SK-N-SH (cell line): ENCODE data around the gene C12orf75. TPM values are rescaled to one million over a fixed set of nuclear protein-coding genes. Genes with fewer than 3 reads are reported as not detected.

Experiments used
- CTCF ChIA-PET: fragments of 300-600, 350-600 bp; formaldehyde crosslinking; extraction: SDS; loops from one replicate; lab custom pipeline; 2021; lab: Yijun Ruan, JAX
- POLR2A ChIA-PET: fragments of 350-600 bp; sonication (Branson Sonifier 250); formaldehyde crosslinking; extraction: SDS; loops from one replicate; lab custom pipeline; 2020; ENCODE audit warnings: antibody characterized with exemption, inconsistent platforms; lab: Yijun Ruan, JAX
- DNase-seq: peaks from one replicate; pipeline ENCODE4 v3.0.0; 2012
- H2AFZ ChIP-seq: fragments of 200-600 bp; sonication (generic); 2 replicates; pipeline ENCODE4 v1.8.1; 2016; ENCODE audit warnings: antibody characterized with exemption, mild to moderate bottlenecking, low read depth
- H3F3A ChIP-seq: fragments of 200-600 bp; sonication (generic); replicated peaks from 2 replicates; pipeline ENCODE3; 2016; ENCODE audit warnings: antibody characterized with exemption, mild to moderate bottlenecking; ENCODE audit not compliant: insufficient read depth
- H3K27ac ChIP-seq, 2 experiments: fragments of 200-500 bp in 1 of 2; fragments of 200-600 bp in 1 of 2; sonication (Bioruptor generic) in 1 of 2; sonication (generic), shearing (Covaris generic) in 1 of 2; 2 replicates each; pipeline versions ENCODE4 v1.5.1 to v1.6.1; 2014 to 2016; ENCODE audit warnings: low read depth in 2 of 2, inconsistent platforms in 1 of 2, low read length in 1 of 2, mild to moderate bottlenecking in 1 of 2, mixed read lengths in 1 of 2
- H3K27me3 ChIP-seq: fragments of 200-600 bp; sonication (generic), shearing (Covaris generic); 2 replicates; pipeline ENCODE4 v1.6.1; 2016; ENCODE audit warnings: mixed run types; ENCODE audit not compliant: insufficient read depth
- H3K36me3 ChIP-seq, 2 experiments: fragments of 200-500 bp in 1 of 2; fragments of 200-600 bp in 1 of 2; sonication (Bioruptor generic) in 1 of 2; sonication (generic) in 1 of 2; replicated peaks in 1 of 2; 2 replicates each; pipeline versions ENCODE3 to v1.5.1; 2014 to 2016; ENCODE audit warnings: low read length in 1 of 2, mild to moderate bottlenecking in 1 of 2; ENCODE audit not compliant: insufficient read depth in 2 of 2, control insufficient read depth in 1 of 2
- H3K4me1 ChIP-seq, 2 experiments: fragments of 200-500 bp in 1 of 2; fragments of 200-600 bp in 1 of 2; sonication (Bioruptor generic) in 1 of 2; sonication (generic), shearing (Covaris generic) in 1 of 2; 2 replicates each; pipeline versions ENCODE4 v1.5.1 to v1.6.1; 2014 to 2016; ENCODE audit warnings: low read depth in 1 of 2, low read length in 1 of 2, mixed run types in 1 of 2; ENCODE audit not compliant: insufficient read depth in 2 of 2, control insufficient read depth in 1 of 2
- H3K4me2 ChIP-seq: fragments of 200-600 bp; sonication (generic), shearing (Covaris generic); 2 replicates; pipeline ENCODE4 v1.6.1; 2017; ENCODE audit warnings: mixed run types
- H3K4me3 ChIP-seq, 2 experiments: fragments of 200-500 bp in 1 of 2; fragments of 200-600 bp in 1 of 2; sonication (Bioruptor generic) in 1 of 2; sonication (generic), shearing (Covaris generic) in 1 of 2; 2 replicates each; pipeline versions ENCODE4 v1.5.1 to v1.8.1; 2014 to 2016; ENCODE audit warnings: low read depth in 2 of 2, inconsistent platforms in 1 of 2, low read length in 1 of 2, mild to moderate bottlenecking in 1 of 2, mixed read lengths in 1 of 2, moderate library complexity in 1 of 2
- H3K79me2 ChIP-seq: fragments of 200-600 bp; sonication (generic); 2 replicates; pipeline ENCODE4 v1.8.1; 2017; ENCODE audit warnings: mild to moderate bottlenecking; ENCODE audit not compliant: insufficient read depth
- H3K9ac ChIP-seq: fragments of 200-600 bp; sonication (generic); 2 replicates; pipeline ENCODE4 v1.6.1; 2017; ENCODE audit warnings: mixed run types
- H3K9me2 ChIP-seq: fragments of 200-600 bp; sonication (generic); 2 replicates; pipeline ENCODE4 v1.6.1; 2017; ENCODE audit warnings: mixed run types
- H3K9me3 ChIP-seq: fragments of 200-600 bp; sonication (generic); 2 replicates; pipeline ENCODE4 v1.6.1; 2017; ENCODE audit warnings: mixed run types, mild to moderate bottlenecking, moderate library complexity
- H4K20me1 ChIP-seq: fragments of 200-600 bp; sonication (generic); 2 replicates; pipeline ENCODE4 v1.6.1; 2017; ENCODE audit warnings: mild to moderate bottlenecking, mixed run types; ENCODE audit not compliant: insufficient read depth
- FOXJ3 ChIP-seq: sonication (generic); formaldehyde crosslinking; IDR thresholded peaks from 2 replicates; pipeline ENCODE4 v1.5.1; 2020; ENCODE audit warnings: mild to moderate bottlenecking, missing genetic modification reagents
- JUND ChIP-seq: IDR thresholded peaks from 2 replicates; pipeline ENCODE4 v1.4.0; 2012
- NFIC ChIP-seq: IDR thresholded peaks from 2 replicates; pipeline ENCODE4 v1.4.0; 2012; ENCODE audit warnings: borderline replicate concordance
- RAD21 ChIP-seq: IDR thresholded peaks from 2 replicates; pipeline ENCODE4 v1.6.1; 2012; ENCODE audit warnings: mild to moderate bottlenecking, low read length
- SMC3 ChIP-seq: IDR thresholded peaks from 2 replicates; pipeline ENCODE4 v1.6.1; 2012; ENCODE audit warnings: low read depth, low read length, improper control_type of control experiment
- TAF1 ChIP-seq: IDR thresholded peaks from 2 replicates; pipeline ENCODE4 v1.6.1; 2012; ENCODE audit warnings: low read depth, mild to moderate bottlenecking, low read length, moderate library complexity, borderline replicate concordance
- TEAD4 ChIP-seq: IDR thresholded peaks from 2 replicates; pipeline ENCODE4 v1.4.0; 2012; ENCODE audit warnings: mild to moderate bottlenecking, borderline replicate concordance; ENCODE audit not compliant: insufficient read depth
- WGBS: methylation state at CpG from one replicate; pipeline ENCODE4 v1.1.6; 2017; ENCODE audit warnings: low lambda C conversion rate; 5-methylcytosine and 5-hydroxymethylcytosine counted together
- polyA plus RNA-seq, 3 experiments: library from polyadenylated mRNA; depleted of rRNA; stranded (reverse); fragments of >200 nt; gene quantifications; 2 replicates each; pipeline ENCODE4 v1.2.3, GENCODE V29; 2012
- TF ChIP-seq, protein P1 (sequence below): fragments of 200-600 bp; sonication (generic); IDR thresholded peaks from 2 replicates; pipeline ENCODE4 v1.6.1; 2017; ENCODE audit warnings: antibody characterized with exemption, mild to moderate bottlenecking, moderate library complexity
- TF ChIP-seq, protein P2 (sequence below): fragments of 150-350 bp; IDR thresholded peaks from 2 replicates; pipeline ENCODE4 v1.6.1; 2017; ENCODE audit warnings: antibody characterized with exemption, low read length, low read depth, borderline replicate concordance
- TF ChIP-seq, protein P3 (sequence below): IDR thresholded peaks from 2 replicates; pipeline ENCODE4; 2012
- TF ChIP-seq, protein P4 (sequence below): IDR thresholded peaks from 2 replicates; pipeline ENCODE4 v1.6.1; 2012; ENCODE audit warnings: mild to moderate bottlenecking, low read depth, low read length, moderate library complexity

The C12orf75 gene
- polyA plus RNA-seq, 1 of the 3 experiments (the other 2 are of a cell fraction), result 221 TPM

DNA sequence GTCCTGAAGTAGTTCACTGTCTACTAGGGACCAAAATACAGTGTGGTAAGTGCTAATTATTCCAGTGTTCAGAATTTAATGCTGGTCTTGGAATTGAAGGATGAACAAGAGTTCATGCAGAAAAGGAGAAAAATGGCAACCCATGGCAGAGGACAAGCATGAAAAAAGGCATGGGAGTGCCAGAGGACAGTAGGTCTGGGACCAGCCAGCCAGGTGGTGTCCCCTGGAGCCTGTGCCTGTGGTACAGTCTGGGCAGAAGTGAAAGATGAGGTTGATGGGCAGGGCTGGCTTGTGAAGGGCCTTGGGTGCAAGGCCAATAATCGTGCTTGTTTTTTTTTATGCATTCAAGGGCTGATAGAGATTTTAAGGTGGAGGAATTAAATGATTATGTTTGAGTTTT is 21.0 kb downstream of the C12orf75 start:
- Histone ChIP-seq H3F3A (peaks cover 28% of the 10 kb centered on the region), H3K4me2 (no peak overlapping the region; the same call in 1 of the 2 replicates), H3K4me3 (no peak overlapping the region), H2AFZ (no peak overlapping the region), H3K27me3 (no peaks in the 10 kb centered on the region), H3K79me2 (peaks cover 100% of the 10 kb centered on the region), H3K27ac (no peak overlapping the region), H3K9ac (no peak overlapping the region), H3K36me3 (peaks cover 13 to 58% of the 10 kb centered on the region in 2 experiments), H3K4me1 (peaks cover 0 to 8% of the 10 kb centered on the region in 2 experiments; a peak in 2 of 4 replicates), H3K9me2 (no peaks in the 10 kb centered on the region), H4K20me1 (peaks cover 76% of the 10 kb centered on the region), H3K9me3 (no peaks in the 10 kb centered on the region)
- WGBS, result 96% methylated on average over 1 of the region's 1 CpG
- ChIA-PET POLR2A (no interaction called here), CTCF (no interaction called here)
- TF ChIP-seq TEAD4, result no peak
- TF ChIP-seq RAD21, result no peak
- TF ChIP-seq NFIC, result no peak
- TF ChIP-seq, protein P1, sequence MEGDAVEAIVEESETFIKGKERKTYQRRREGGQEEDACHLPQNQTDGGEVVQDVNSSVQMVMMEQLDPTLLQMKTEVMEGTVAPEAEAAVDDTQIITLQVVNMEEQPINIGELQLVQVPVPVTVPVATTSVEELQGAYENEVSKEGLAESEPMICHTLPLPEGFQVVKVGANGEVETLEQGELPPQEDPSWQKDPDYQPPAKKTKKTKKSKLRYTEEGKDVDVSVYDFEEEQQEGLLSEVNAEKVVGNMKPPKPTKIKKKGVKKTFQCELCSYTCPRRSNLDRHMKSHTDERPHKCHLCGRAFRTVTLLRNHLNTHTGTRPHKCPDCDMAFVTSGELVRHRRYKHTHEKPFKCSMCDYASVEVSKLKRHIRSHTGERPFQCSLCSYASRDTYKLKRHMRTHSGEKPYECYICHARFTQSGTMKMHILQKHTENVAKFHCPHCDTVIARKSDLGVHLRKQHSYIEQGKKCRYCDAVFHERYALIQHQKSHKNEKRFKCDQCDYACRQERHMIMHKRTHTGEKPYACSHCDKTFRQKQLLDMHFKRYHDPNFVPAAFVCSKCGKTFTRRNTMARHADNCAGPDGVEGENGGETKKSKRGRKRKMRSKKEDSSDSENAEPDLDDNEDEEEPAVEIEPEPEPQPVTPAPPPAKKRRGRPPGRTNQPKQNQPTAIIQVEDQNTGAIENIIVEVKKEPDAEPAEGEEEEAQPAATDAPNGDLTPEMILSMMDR, result no peak
- TF ChIP-seq SMC3, result no peak
- TF ChIP-seq FOXJ3 (CRISPR knock-in tag), result no peak
- TF ChIP-seq, protein P2, sequence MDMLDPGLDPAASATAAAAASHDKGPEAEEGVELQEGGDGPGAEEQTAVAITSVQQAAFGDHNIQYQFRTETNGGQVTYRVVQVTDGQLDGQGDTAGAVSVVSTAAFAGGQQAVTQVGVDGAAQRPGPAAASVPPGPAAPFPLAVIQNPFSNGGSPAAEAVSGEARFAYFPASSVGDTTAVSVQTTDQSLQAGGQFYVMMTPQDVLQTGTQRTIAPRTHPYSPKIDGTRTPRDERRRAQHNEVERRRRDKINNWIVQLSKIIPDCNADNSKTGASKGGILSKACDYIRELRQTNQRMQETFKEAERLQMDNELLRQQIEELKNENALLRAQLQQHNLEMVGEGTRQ, result no peak
- TF ChIP-seq JUND, result no peak
- no peak for TF ChIP-seq TAF1
- TF ChIP-seq, protein P3, sequence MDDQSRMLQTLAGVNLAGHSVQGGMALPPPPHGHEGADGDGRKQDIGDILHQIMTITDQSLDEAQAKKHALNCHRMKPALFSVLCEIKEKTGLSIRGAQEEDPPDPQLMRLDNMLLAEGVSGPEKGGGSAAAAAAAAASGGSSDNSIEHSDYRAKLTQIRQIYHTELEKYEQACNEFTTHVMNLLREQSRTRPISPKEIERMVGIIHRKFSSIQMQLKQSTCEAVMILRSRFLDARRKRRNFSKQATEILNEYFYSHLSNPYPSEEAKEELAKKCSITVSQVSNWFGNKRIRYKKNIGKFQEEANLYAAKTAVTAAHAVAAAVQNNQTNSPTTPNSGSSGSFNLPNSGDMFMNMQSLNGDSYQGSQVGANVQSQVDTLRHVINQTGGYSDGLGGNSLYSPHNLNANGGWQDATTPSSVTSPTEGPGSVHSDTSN, result no peak
- TF ChIP-seq, protein P4, sequence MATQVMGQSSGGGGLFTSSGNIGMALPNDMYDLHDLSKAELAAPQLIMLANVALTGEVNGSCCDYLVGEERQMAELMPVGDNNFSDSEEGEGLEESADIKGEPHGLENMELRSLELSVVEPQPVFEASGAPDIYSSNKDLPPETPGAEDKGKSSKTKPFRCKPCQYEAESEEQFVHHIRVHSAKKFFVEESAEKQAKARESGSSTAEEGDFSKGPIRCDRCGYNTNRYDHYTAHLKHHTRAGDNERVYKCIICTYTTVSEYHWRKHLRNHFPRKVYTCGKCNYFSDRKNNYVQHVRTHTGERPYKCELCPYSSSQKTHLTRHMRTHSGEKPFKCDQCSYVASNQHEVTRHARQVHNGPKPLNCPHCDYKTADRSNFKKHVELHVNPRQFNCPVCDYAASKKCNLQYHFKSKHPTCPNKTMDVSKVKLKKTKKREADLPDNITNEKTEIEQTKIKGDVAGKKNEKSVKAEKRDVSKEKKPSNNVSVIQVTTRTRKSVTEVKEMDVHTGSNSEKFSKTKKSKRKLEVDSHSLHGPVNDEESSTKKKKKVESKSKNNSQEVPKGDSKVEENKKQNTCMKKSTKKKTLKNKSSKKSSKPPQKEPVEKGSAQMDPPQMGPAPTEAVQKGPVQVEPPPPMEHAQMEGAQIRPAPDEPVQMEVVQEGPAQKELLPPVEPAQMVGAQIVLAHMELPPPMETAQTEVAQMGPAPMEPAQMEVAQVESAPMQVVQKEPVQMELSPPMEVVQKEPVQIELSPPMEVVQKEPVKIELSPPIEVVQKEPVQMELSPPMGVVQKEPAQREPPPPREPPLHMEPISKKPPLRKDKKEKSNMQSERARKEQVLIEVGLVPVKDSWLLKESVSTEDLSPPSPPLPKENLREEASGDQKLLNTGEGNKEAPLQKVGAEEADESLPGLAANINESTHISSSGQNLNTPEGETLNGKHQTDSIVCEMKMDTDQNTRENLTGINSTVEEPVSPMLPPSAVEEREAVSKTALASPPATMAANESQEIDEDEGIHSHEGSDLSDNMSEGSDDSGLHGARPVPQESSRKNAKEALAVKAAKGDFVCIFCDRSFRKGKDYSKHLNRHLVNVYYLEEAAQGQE, result no peak
- DNase-seq, result no peak
